ENCODE data around the gene HYOU1. TPM values are rescaled to one million over a fixed set of nuclear protein-coding genes. Genes with fewer than 3 reads are reported as not detected.

HYOU1 gene
- total and polyA plus RNA-seq, 2 of the 8 experiments (the other 6 are each of a cell fraction or from before 2014, with no cell fraction given) = 239 to 295 TPM

DNA sequence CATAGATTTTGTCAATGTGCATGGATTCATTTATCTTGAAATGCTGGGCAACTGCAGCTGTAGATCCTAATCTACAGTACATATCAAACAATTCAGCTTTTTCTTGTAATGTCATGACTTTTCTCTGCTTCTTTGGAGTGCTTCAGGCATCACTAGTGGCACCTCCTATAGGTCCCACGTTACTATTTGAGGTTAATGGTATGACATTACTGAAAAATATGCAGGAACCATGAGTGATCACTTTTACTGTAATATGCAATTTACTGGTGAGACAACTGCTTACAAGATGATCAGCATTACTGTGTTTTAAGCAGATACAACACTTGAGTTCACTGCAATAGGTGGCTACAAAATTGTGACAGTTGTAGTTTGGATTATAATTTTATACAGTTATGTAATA, 56.1 kb downstream of the HYOU1 start:
- no peak for FAIRE-seq
- no peak overlapping the region for H3K4me2 ChIP-seq (ENCODE audit: insufficient read depth in 1 of 2, low read depth in 2 of 2, low read length in 2 of 2)
- H3K4me3 ChIP-seq (ENCODE audit: extremely low read depth in 1 of 4, insufficient read depth in 2 of 4, low read depth in 3 of 4, low read length in 4 of 4) = no peak overlapping the region
- H3K23ac ChIP-seq (ENCODE audit: insufficient read length) = no peak overlapping the region
- H2AFZ ChIP-seq (ENCODE audit: low read length) = no peak overlapping the region
- H2BK20ac ChIP-seq (ENCODE audit: low read length) = no peak overlapping the region
- H2AK5ac ChIP-seq (ENCODE audit: low read depth, low read length) = no peak overlapping the region
- no peak overlapping the region for H4K91ac ChIP-seq (replicated peaks; ENCODE audit: insufficient read length, low read length)
- WGBS, 2 experiments (ENCODE audit: extremely low coverage in 1 of 2, insufficient coverage in 1 of 2, insufficient read length in 1 of 2, insufficient replicate concordance in 2 of 2, low coverage in 1 of 2, low lambda C conversion rate in 2 of 2, missing lambda C conversion rate in 1 of 2) = 80% methylated on average over 1 of the region's 1 CpG; no CpG with 5 or more reads in 1 of the 2 experiments
- H3K14ac ChIP-seq (ENCODE audit: insufficient read length) = no peak overlapping the region
- no peak overlapping the region for H2BK120ac ChIP-seq (replicated peaks; ENCODE audit: low read depth, low read length)
- no peak overlapping the region for H4K5ac ChIP-seq (ENCODE audit: insufficient read length, low read depth, low read length)
- no peaks in the 10 kb centered on the region for H3K9me3 ChIP-seq (ENCODE audit: insufficient read depth in 2 of 2, low read depth in 1 of 2, low read length in 1 of 2)
- peaks cover 12% of the 10 kb centered on the region for H3K23me2 ChIP-seq (ENCODE audit: low read depth, low read length)
- no peaks in the 10 kb centered on the region for H4K20me1 ChIP-seq (replicated peaks in 1 of 2; ENCODE audit: control insufficient read depth in 1 of 2, insufficient read depth in 2 of 2, low read length in 2 of 2)
- CTCF ChIA-PET (ENCODE audit: partially characterized antibody) = no interaction called here
- peaks cover 6 to 42% (median 22%) of the 10 kb centered on the region in 4 experiments; a peak in 7 of 8 replicates for H3K36me3 ChIP-seq (ENCODE audit: control insufficient read depth in 2 of 4, insufficient read depth in 4 of 4, low read length in 3 of 4)
- DNase-seq (ENCODE audit: low read depth in 1 of 2, low spot score in 2 of 2) = no peak
- POLR2A ChIA-PET (ENCODE audit: partially characterized antibody) = interaction anchor here (2.6 to 15.2 kb wide), 2 partner anchors 14 to 23 kb away, joined by 5 to 264 read pairs; partner anchors contain the start of genes RPS25 and TRAPPC4
- H3K27ac ChIP-seq (ENCODE audit: low read depth, low read length) = no peak overlapping the region
- H3K9ac ChIP-seq (replicated peaks in 1 of 4; ENCODE audit: extremely low read depth in 1 of 4, low read depth in 3 of 4, low read length in 3 of 4) = no peak overlapping the region; a peak in 1 of 7 replicates
- H3K56ac ChIP-seq (replicated peaks; ENCODE audit: insufficient read length, low read depth, low read length) = no peak overlapping the region
- no peak overlapping the region for H2BK5ac ChIP-seq (ENCODE audit: low read depth, low read length)
- H4K8ac ChIP-seq (ENCODE audit: extremely low read depth, insufficient read depth, low read length) = no peak overlapping the region
- no peak overlapping the region for H3K4ac ChIP-seq (replicated peaks; ENCODE audit: insufficient read length, low read depth, low read length)
- no peak overlapping the region for H2BK15ac ChIP-seq (ENCODE audit: low read length)
- no peak overlapping the region for H2BK12ac ChIP-seq (ENCODE audit: low read depth, low read length)
- H3K79me1 ChIP-seq (ENCODE audit: low read depth, low read length) = peaks cover 7% of the 10 kb centered on the region
- H3K27me3 ChIP-seq (replicated peaks in 1 of 4; ENCODE audit: control insufficient read depth in 3 of 4, extremely low read depth in 1 of 4, insufficient read depth in 3 of 4, low read length in 3 of 4) = no peaks in the 10 kb centered on the region
- H3K79me2 ChIP-seq (ENCODE audit: control insufficient read depth in 1 of 2, insufficient read depth in 2 of 2, low read length in 2 of 2) = peaks cover 0 to 44% of the 10 kb centered on the region in 2 experiments; a peak in 3 of 4 replicates
- H3K4me1 ChIP-seq (replicated peaks in 1 of 4; ENCODE audit: control insufficient read depth in 3 of 4, insufficient read depth in 4 of 4, low read length in 3 of 4) = peaks cover 0 to 6% (median under 1%) of the 10 kb centered on the region in 4 experiments; a peak in 2 of 7 replicates
- H3K18ac ChIP-seq (ENCODE audit: extremely low read depth, low read length) = no peak overlapping the region
- TF ChIP-seq RFX5 (IDR thresholded peaks at IDR 0.05; ENCODE audit: borderline replicate concordance, low read depth, low read length) (no peak), CHD2 (IDR thresholded peaks at IDR 0.05; ENCODE audit: low read length) (no peak), YY1 (IDR thresholded peaks at IDR 0.05; ENCODE audit: low read depth, low read length) (no peak), JUND (IDR thresholded peaks at IDR 0.05; ENCODE audit: low read length) (no peak), KDM5A (IDR thresholded peaks at IDR 0.05; ENCODE audit: low read length) (no peak), RXRA (IDR thresholded peaks at IDR 0.05; ENCODE audit: insufficient read depth, low read depth, low read length) (no peak), ZNF274 (IDR thresholded peaks at IDR 0.05; ENCODE audit: borderline replicate concordance, extremely low read depth, low read length) (no peak), SP2 (IDR thresholded peaks at IDR 0.05; ENCODE audit: low read length) (no peak), EGR1 (IDR thresholded peaks at IDR 0.05; ENCODE audit: borderline replicate concordance, low read depth, low read length) (no peak), SIX5 (IDR thresholded peaks at IDR 0.05; ENCODE audit: low read depth, low read length) (no peak), BCL11A (IDR thresholded peaks at IDR 0.05; ENCODE audit: low read depth in 2 of 2, low read length in 2 of 2) (no peak), CREB1 (IDR thresholded peaks at IDR 0.05) (no peak), BACH1 (IDR thresholded peaks at IDR 0.05; ENCODE audit: low read length) (no peak)
- TF ChIP-seq, protein P1, sequence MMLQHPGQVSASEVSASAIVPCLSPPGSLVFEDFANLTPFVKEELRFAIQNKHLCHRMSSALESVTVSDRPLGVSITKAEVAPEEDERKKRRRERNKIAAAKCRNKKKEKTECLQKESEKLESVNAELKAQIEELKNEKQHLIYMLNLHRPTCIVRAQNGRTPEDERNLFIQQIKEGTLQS (IDR thresholded peaks at IDR 0.05; ENCODE audit: insufficient read depth, low read depth, low read length) = no peak

Measured in H1 (cell line).